Mammary epithelial cell (primary cell): Measurements from ENCODE around the gene TMOD4.

Experiments
- CTCF ChIP-seq, 2 donors: IDR thresholded peaks in 1 of 2; conservative IDR thresholded peaks in 1 of 2; 2 replicates each; pipeline ENCODE4 v1.5.1; 2011 to 2012; ENCODE audit warnings: inconsistent platforms in 2 of 2, low read length in 2 of 2, mild to moderate bottlenecking in 2 of 2, control low read depth in 1 of 2, low read depth in 1 of 2; ENCODE audit not compliant: insufficient read depth in 1 of 2; ENCODE audit errors: extremely low read depth in 1 of 2
- EZH2 ChIP-seq: IDR thresholded peaks from 2 replicates; pipeline ENCODE4 v1.6.1; 2012; ENCODE audit warnings: low read length, inconsistent platforms, borderline replicate concordance

- TF ChIP-seq EZH2 (no peak), CTCF (conservative IDR thresholded peaks at IDR 0.05 in 1 of 2, IDR thresholded peaks at IDR 0.05 in 1 of 2; ENCODE audit: extremely low read depth in 1 of 2, insufficient read depth in 1 of 2, low read depth in 1 of 2, low read length in 2 of 2) (no peak)
Measured at GRCh38 chr1:151134991-151135390, 40.8 kb downstream of the TMOD4 start.
